ENCODE results near the gene CACNG8.

GRCh38 chr19:53945998-53946397 is 16.7 kb upstream of the CACNG8 start:
- TF ChIP-seq, protein P1, sequence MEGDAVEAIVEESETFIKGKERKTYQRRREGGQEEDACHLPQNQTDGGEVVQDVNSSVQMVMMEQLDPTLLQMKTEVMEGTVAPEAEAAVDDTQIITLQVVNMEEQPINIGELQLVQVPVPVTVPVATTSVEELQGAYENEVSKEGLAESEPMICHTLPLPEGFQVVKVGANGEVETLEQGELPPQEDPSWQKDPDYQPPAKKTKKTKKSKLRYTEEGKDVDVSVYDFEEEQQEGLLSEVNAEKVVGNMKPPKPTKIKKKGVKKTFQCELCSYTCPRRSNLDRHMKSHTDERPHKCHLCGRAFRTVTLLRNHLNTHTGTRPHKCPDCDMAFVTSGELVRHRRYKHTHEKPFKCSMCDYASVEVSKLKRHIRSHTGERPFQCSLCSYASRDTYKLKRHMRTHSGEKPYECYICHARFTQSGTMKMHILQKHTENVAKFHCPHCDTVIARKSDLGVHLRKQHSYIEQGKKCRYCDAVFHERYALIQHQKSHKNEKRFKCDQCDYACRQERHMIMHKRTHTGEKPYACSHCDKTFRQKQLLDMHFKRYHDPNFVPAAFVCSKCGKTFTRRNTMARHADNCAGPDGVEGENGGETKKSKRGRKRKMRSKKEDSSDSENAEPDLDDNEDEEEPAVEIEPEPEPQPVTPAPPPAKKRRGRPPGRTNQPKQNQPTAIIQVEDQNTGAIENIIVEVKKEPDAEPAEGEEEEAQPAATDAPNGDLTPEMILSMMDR (IDR thresholded peaks at IDR 0.05) = no peak
- no peak for TF ChIP-seq POLR2A (IDR thresholded peaks at IDR 0.05)
